ENCODE results near the gene RPS15A. TPM values are rescaled to one million over a fixed set of nuclear protein-coding genes. Genes with fewer than 3 reads are reported as not detected.

Gene RPS15A
- total and polyA plus RNA-seq, 5 donors from 2014 or later = 2,539 to 4,681 (median 3,567) TPM

GRCh38 chr16:18803569-18804462 is 13.7 kb upstream of the RPS15A start:
- Histone ChIP-seq H3K36me3 (ENCODE audit: control insufficient read depth, insufficient read depth, low read length) (peaks cover 7% of the 10 kb centered on the region), H3K4me1 (ENCODE audit: control insufficient read depth, insufficient read depth, low read length, poor library complexity, severe bottlenecking) (peaks cover 56% of the 10 kb centered on the region), H3K27me3 (ENCODE audit: control insufficient read depth, insufficient read depth, low read length) (no peaks in the 10 kb centered on the region), H3K4me3 (ENCODE audit: low read depth, low read length) (peak overlapping the region; percentile 70), H3K9me3 (ENCODE audit: control insufficient read depth in 2 of 2, low read length in 2 of 2) (no peaks in the 10 kb centered on the region), H3K27ac (ENCODE audit: insufficient read depth, low read length, poor library complexity, severe bottlenecking) (peak overlapping the region; percentile 64)
- H3K9me3 Mint-ChIP-seq = no peaks in the 10 kb centered on the region
- peak overlapping the region; percentile 73 to 93 (median 88) for H3K27ac Mint-ChIP-seq
- peaks cover 13% of the 10 kb centered on the region for H3K36me3 Mint-ChIP-seq
- H3K4me3 Mint-ChIP-seq = peak overlapping the region; percentile 72 to 99 (median 77)
- peaks cover 33 to 55% (median 43%) of the 10 kb centered on the region in 4 donors for H3K4me1 Mint-ChIP-seq
- no peaks in the 10 kb centered on the region for H3K27me3 Mint-ChIP-seq
- DNase-seq (peak in 1 of 3 donors; percentile 78), ATAC-seq (ENCODE audit: low read depth in 2 of 2) (no peak)

- no peaks in the 10 kb centered on the region for H3K27me3 Mint-ChIP-seq
- H3K36me3 Mint-ChIP-seq = peaks cover 8% of the 10 kb centered on the region
- H3K4me1 Mint-ChIP-seq = peaks cover 31 to 61% (median 49%) of the 10 kb centered on the region in 4 donors
- H3K4me3 ChIP-seq (ENCODE audit: low read depth, low read length) = peak overlapping the region; percentile 70
- peaks cover 62% of the 10 kb centered on the region for H3K4me1 ChIP-seq (ENCODE audit: control insufficient read depth, insufficient read depth, low read length, poor library complexity, severe bottlenecking)
- H3K9me3 ChIP-seq (ENCODE audit: control insufficient read depth in 2 of 2, low read length in 2 of 2) = no peaks in the 10 kb centered on the region
- no peak for DNase-seq
- no peak for ATAC-seq (ENCODE audit: low read depth in 2 of 2)
- peak overlapping the region in 2 of 3 donors; percentile 38 to 97 for H3K27ac Mint-ChIP-seq
- peak overlapping the region; percentile 64 for H3K27ac ChIP-seq (ENCODE audit: insufficient read depth, low read length, poor library complexity, severe bottlenecking)
- no peaks in the 10 kb centered on the region for H3K27me3 ChIP-seq (ENCODE audit: control insufficient read depth, insufficient read depth, low read length)
- peaks cover 4% of the 10 kb centered on the region for H3K36me3 ChIP-seq (ENCODE audit: control insufficient read depth, insufficient read depth, low read length)
- H3K4me3 Mint-ChIP-seq = peak overlapping the region; percentile 24 to 99 (median 96)
- no peaks in the 10 kb centered on the region for H3K9me3 Mint-ChIP-seq
Observed at GRCh38 chr16:18802767-18803343, 12.7 kb upstream of the RPS15A start.

- Mint-ChIP-seq H3K4me3 (peak within 1 kb of the TSS; percentile 95 to 99 (median 96)), H3K9me3 (no peaks in the 10 kb centered on the region), H3K27ac (peak within 1 kb of the TSS; percentile 97 to 98 (median 97)), H3K36me3 (peaks cover 15% of the 10 kb centered on the region), H3K4me1 (peaks cover 37 to 69% (median 53%) of the 10 kb centered on the region in 4 donors), H3K27me3 (no peaks in the 10 kb centered on the region)
- DNase-seq (peak; percentile 98 to 100 (median 99)), ATAC-seq (ENCODE audit: low read depth in 2 of 2) (peak; percentile 93 to 96)
- Histone ChIP-seq H3K4me1 (ENCODE audit: control insufficient read depth, insufficient read depth, low read length, poor library complexity, severe bottlenecking) (peaks cover 65% of the 10 kb centered on the region), H3K27me3 (ENCODE audit: control insufficient read depth, insufficient read depth, low read length) (no peaks in the 10 kb centered on the region), H3K4me3 (ENCODE audit: low read depth, low read length) (peak within 1 kb of the TSS; percentile 86), H3K27ac (ENCODE audit: insufficient read depth, low read length, poor library complexity, severe bottlenecking) (peak within 1 kb of the TSS; percentile 84), H3K9me3 (ENCODE audit: control insufficient read depth in 2 of 2, low read length in 2 of 2) (no peaks in the 10 kb centered on the region), H3K36me3 (ENCODE audit: control insufficient read depth, insufficient read depth, low read length) (peaks cover 13% of the 10 kb centered on the region)
Observed at GRCh38 chr16:18801145-18801972, 11.2 kb upstream of the RPS15A start, which contains the start of gene ARL6IP1. TSS of gene ARL6IP1 (minus strand) at chr16:18801549. CDS start at chr16:18801466, 83 bp downstream.

GRCh38 chr16:18800775-18801144 is 10.6 kb upstream of the RPS15A start:
- Histone ChIP-seq H3K27ac (ENCODE audit: insufficient read depth, low read length, poor library complexity, severe bottlenecking) (peak overlapping the region; percentile 84), H3K9me3 (ENCODE audit: control insufficient read depth in 2 of 2, low read length in 2 of 2) (no peaks in the 10 kb centered on the region), H3K4me1 (ENCODE audit: control insufficient read depth, insufficient read depth, low read length, poor library complexity, severe bottlenecking) (peaks cover 65% of the 10 kb centered on the region), H3K27me3 (ENCODE audit: control insufficient read depth, insufficient read depth, low read length) (no peaks in the 10 kb centered on the region), H3K4me3 (ENCODE audit: low read depth, low read length) (peak overlapping the region; percentile 86), H3K36me3 (ENCODE audit: control insufficient read depth, insufficient read depth, low read length) (peaks cover 19% of the 10 kb centered on the region)
- H3K4me1 Mint-ChIP-seq = peaks cover 31 to 72% (median 56%) of the 10 kb centered on the region in 4 donors
- no peaks in the 10 kb centered on the region for H3K9me3 Mint-ChIP-seq
- H3K36me3 Mint-ChIP-seq = peaks cover 18% of the 10 kb centered on the region
- no peaks in the 10 kb centered on the region for H3K27me3 Mint-ChIP-seq
- peak overlapping the region; percentile 97 to 98 (median 97) for H3K27ac Mint-ChIP-seq
- H3K4me3 Mint-ChIP-seq = peak overlapping the region; percentile 95 to 99 (median 96)
- DNase-seq (no peak), ATAC-seq (ENCODE audit: low read depth in 2 of 2) (no peak)

GRCh38 chr16:18800293-18800692 is 10.2 kb upstream of the RPS15A start:
- peaks cover 21% of the 10 kb centered on the region for H3K36me3 Mint-ChIP-seq
- DNase-seq = no peak
- H3K9me3 Mint-ChIP-seq = no peaks in the 10 kb centered on the region
- Histone ChIP-seq H3K27ac (ENCODE audit: insufficient read depth, low read length, poor library complexity, severe bottlenecking) (peak overlapping the region; percentile 84), H3K4me1 (ENCODE audit: control insufficient read depth, insufficient read depth, low read length, poor library complexity, severe bottlenecking) (peaks cover 65% of the 10 kb centered on the region), H3K4me3 (ENCODE audit: low read depth, low read length) (peak overlapping the region; percentile 86), H3K27me3 (ENCODE audit: control insufficient read depth, insufficient read depth, low read length) (no peaks in the 10 kb centered on the region), H3K9me3 (ENCODE audit: control insufficient read depth in 2 of 2, low read length in 2 of 2) (no peaks in the 10 kb centered on the region), H3K36me3 (ENCODE audit: control insufficient read depth, insufficient read depth, low read length) (peaks cover 21% of the 10 kb centered on the region)
- H3K27ac Mint-ChIP-seq = peak overlapping the region; percentile 69 to 98 (median 97)
- ATAC-seq (ENCODE audit: low read depth in 2 of 2) = no peak
- H3K4me1 Mint-ChIP-seq = peaks cover 27 to 72% (median 55%) of the 10 kb centered on the region in 4 donors
- no peaks in the 10 kb centered on the region for H3K27me3 Mint-ChIP-seq
- peak overlapping the region; percentile 95 to 99 (median 96) for H3K4me3 Mint-ChIP-seq

- Histone ChIP-seq H3K27me3 (ENCODE audit: control insufficient read depth, insufficient read depth, low read length) (no peaks in the 10 kb centered on the region), H3K27ac (ENCODE audit: insufficient read depth, low read length, poor library complexity, severe bottlenecking) (no peak overlapping the region), H3K4me1 (ENCODE audit: control insufficient read depth, insufficient read depth, low read length, poor library complexity, severe bottlenecking) (peaks cover 59% of the 10 kb centered on the region), H3K4me3 (ENCODE audit: low read depth, low read length) (peak overlapping the region; percentile 86), H3K36me3 (ENCODE audit: control insufficient read depth, insufficient read depth, low read length) (peaks cover 29% of the 10 kb centered on the region), H3K9me3 (ENCODE audit: control insufficient read depth in 2 of 2, low read length in 2 of 2) (no peaks in the 10 kb centered on the region)
- peaks cover 27 to 70% (median 52%) of the 10 kb centered on the region in 4 donors for H3K4me1 Mint-ChIP-seq
- H3K27ac Mint-ChIP-seq = peak overlapping the region in 2 of 3 donors; percentile 63 to 97
- DNase-seq (no peak), ATAC-seq (ENCODE audit: low read depth in 2 of 2) (no peak)
- H3K4me3 Mint-ChIP-seq = peak overlapping the region; percentile 95 to 99 (median 96)
- no peaks in the 10 kb centered on the region for H3K9me3 Mint-ChIP-seq
- H3K27me3 Mint-ChIP-seq = no peaks in the 10 kb centered on the region
- peaks cover 21% of the 10 kb centered on the region for H3K36me3 Mint-ChIP-seq
Observed at GRCh38 chr16:18799500-18799899, 9.4 kb upstream of the RPS15A start.

GRCh38 chr16:18797746-18798145 is 7.6 kb upstream of the RPS15A start:
- peaks cover 24 to 54% (median 41%) of the 10 kb centered on the region in 4 donors for H3K4me1 Mint-ChIP-seq
- H3K27ac Mint-ChIP-seq = peak overlapping the region in 1 of 3 donors; percentile 0

More at GRCh38 chr16:18797746-18798145, 7.6 kb upstream of the RPS15A start:
- no peaks in the 10 kb centered on the region for H3K9me3 ChIP-seq (ENCODE audit: control insufficient read depth in 2 of 2, low read length in 2 of 2)
- no peak for ATAC-seq (ENCODE audit: low read depth in 2 of 2)
- peak overlapping the region; percentile 16 for H3K4me3 ChIP-seq (ENCODE audit: low read depth, low read length)
- DNase-seq = no peak
- H3K27me3 Mint-ChIP-seq = no peaks in the 10 kb centered on the region
- H3K36me3 Mint-ChIP-seq = peaks cover 29% of the 10 kb centered on the region
- H3K4me3 Mint-ChIP-seq = peak overlapping the region in 1 of 4 donors; percentile 77
- no peak overlapping the region for H3K27ac ChIP-seq (ENCODE audit: insufficient read depth, low read length, poor library complexity, severe bottlenecking)
- H3K9me3 Mint-ChIP-seq = no peaks in the 10 kb centered on the region
- peaks cover 43% of the 10 kb centered on the region for H3K4me1 ChIP-seq (ENCODE audit: control insufficient read depth, insufficient read depth, low read length, poor library complexity, severe bottlenecking)
- no peaks in the 10 kb centered on the region for H3K27me3 ChIP-seq (ENCODE audit: control insufficient read depth, insufficient read depth, low read length)
- H3K36me3 ChIP-seq (ENCODE audit: control insufficient read depth, insufficient read depth, low read length) = peaks cover 43% of the 10 kb centered on the region
